GM18907 (cell line): ENCODE data around the gene MDP1.

Experiments used
- ATAC-seq: cut with Tn5 transposase; IDR thresholded peaks from one replicate; pipeline ENCODE4 v1.9.1; 2021; ENCODE audit warnings: mild to moderate bottlenecking, moderate library complexity; ENCODE audit not compliant: unreplicated experiment

The MDP1 gene

GRCh38 chr14:24215495-24216344, at the start of gene MDP1:
Gene MDP1 (minus strand): TSS chr14:24216066. CDS start chr14:24215955, 111 bp downstream.
- ATAC-seq = peak; percentile 66

- no peak for ATAC-seq
These were observed 48.4 kb upstream of the MDP1 start for GRCh38 chr14:24264298-24264697.

GRCh38 chr14:24263848-24264247, 48.0 kb upstream of the MDP1 start:
- ATAC-seq = no peak

- ATAC-seq = no peak
These were observed 47.2 kb upstream of the MDP1 start, which contains the start of gene TGM1 for GRCh38 chr14:24262821-24263733. Gene TGM1 (minus strand): TSS chr14:24263177. CDS start chr14:24262352, 825 bp downstream.

GRCh38 chr14:24261969-24262327, 46.1 kb upstream of the MDP1 start:
- no peak for ATAC-seq

- ATAC-seq = no peak
These were observed 45.5 kb upstream of the MDP1 start for GRCh38 chr14:24261256-24261968.

- no peak for ATAC-seq
These were observed 44.9 kb upstream of the MDP1 start for GRCh38 chr14:24260780-24261157.

- ATAC-seq = no peak
These were observed 44.3 kb upstream of the MDP1 start for GRCh38 chr14:24260026-24260779.

- no peak for ATAC-seq
These were observed 43.6 kb upstream of the MDP1 start for GRCh38 chr14:24259282-24260025.

GRCh38 chr14:24258548-24259265, 42.8 kb upstream of the MDP1 start:
- no peak for ATAC-seq

GRCh38 chr14:24258119-24258518, 42.3 kb upstream of the MDP1 start:
- no peak for ATAC-seq

- no peak for ATAC-seq
These were observed 41.1 kb upstream of the MDP1 start for GRCh38 chr14:24256960-24257359.

GRCh38 chr14:24255931-24256711, 40.3 kb upstream of the MDP1 start:
- ATAC-seq = no peak

- no peak for ATAC-seq
These were observed 39.6 kb upstream of the MDP1 start for GRCh38 chr14:24255438-24255837.

GRCh38 chr14:24254630-24255392, 38.9 kb upstream of the MDP1 start:
- no peak for ATAC-seq

- ATAC-seq = no peak
These were observed 38.1 kb upstream of the MDP1 start for GRCh38 chr14:24253936-24254335.

GRCh38 chr14:24252289-24253124, 36.6 kb upstream of the MDP1 start:
- ATAC-seq = no peak
